Activated naive CD8-positive, alpha-beta T cell treated with anti-CD3 and anti-CD28 coated beads for 36 hours (primary cell): ENCODE data around the gene SLC12A2. TPM values are rescaled to one million over a fixed set of nuclear protein-coding genes. Genes with fewer than 3 reads are reported as not detected.

ENCODE experiments used
- DNase-seq: peaks from one replicate; pipeline ENCODE4 v3.0.0; 2021
- H3K27ac Mint-ChIP-seq: one replicate; pipeline ENCODE4 v1.8.0; 2022; ENCODE audit warnings: mild to moderate bottlenecking, moderate library complexity, mixed read lengths
- H3K27me3 Mint-ChIP-seq: one replicate; pipeline ENCODE4 v1.8.0; 2022; ENCODE audit warnings: mild to moderate bottlenecking, mixed read lengths
- H3K36me3 Mint-ChIP-seq: one replicate; pipeline ENCODE4 v1.8.0; 2021; ENCODE audit warnings: mild to moderate bottlenecking, mixed read lengths
- H3K4me1 Mint-ChIP-seq: one replicate; pipeline ENCODE4 v1.8.0; 2021; ENCODE audit warnings: mixed read lengths
- H3K4me3 Mint-ChIP-seq: one replicate; pipeline ENCODE4 v1.8.0; 2022; ENCODE audit warnings: mild to moderate bottlenecking, moderate library complexity, mixed read lengths
- H3K9me3 Mint-ChIP-seq: one replicate; pipeline ENCODE4 v1.8.0; 2022; ENCODE audit warnings: mixed read lengths
- total RNA-seq, 2 experiments: library from RNA; stranded (reverse); gene quantifications; one replicate each; pipeline ENCODE4 v1.2.3, GENCODE V29; 2021

SLC12A2 gene
- total RNA-seq, 2 experiments from 2014 or later, result 16.9 to 18.5 TPM

DNA sequence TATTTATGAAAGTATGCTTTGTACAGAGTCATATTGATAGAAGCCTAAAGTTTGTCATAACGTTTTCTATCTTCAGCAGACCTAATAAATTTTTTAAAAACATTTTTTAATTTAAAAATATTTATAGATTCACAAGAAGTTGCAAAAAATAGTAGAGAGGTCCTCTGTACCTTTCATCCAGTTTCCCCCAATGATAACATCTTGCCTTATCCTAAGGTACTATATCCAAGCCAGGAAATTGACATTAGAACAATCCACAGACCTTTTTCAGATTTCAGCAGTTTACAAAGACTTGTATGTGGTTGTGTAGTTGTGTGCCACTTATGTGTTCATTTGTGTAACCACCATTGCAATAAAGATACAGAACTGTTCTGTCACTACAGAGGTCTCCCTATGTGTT lies 88.5 kb downstream of the SLC12A2 start:
- H3K9me3 Mint-ChIP-seq, result no peaks in the 10 kb centered on the region

DNA sequence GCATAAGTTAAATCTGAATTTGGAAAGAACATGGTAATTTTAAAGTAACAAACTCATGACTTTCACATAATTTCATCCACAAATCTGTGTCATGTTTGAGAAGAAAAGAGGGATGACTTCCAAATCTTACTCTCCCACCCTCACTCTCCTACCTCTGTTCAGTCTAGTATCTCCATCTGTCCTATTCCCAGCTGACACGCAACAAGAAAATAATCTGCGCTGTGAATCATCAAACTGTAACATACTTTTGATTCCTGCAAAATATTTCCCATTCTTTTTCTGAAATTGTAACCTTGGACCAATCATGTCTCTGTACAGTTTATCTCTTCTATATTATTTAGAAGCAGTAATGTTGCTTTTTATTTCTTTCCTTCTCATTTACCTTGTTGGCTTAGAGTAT lies 91.4 kb downstream of the SLC12A2 start:
- H3K36me3 Mint-ChIP-seq, result peaks cover 24% of the 10 kb centered on the region
- H3K4me1 Mint-ChIP-seq, result no peaks in the 10 kb centered on the region
- H3K9me3 Mint-ChIP-seq, result no peaks in the 10 kb centered on the region
- H3K27ac Mint-ChIP-seq, result no peak overlapping the region
- no peaks in the 10 kb centered on the region for H3K27me3 Mint-ChIP-seq
- no peak overlapping the region for H3K4me3 Mint-ChIP-seq
- no peak for DNase-seq

More for the DNA sequence above, 88.5 kb downstream of the SLC12A2 start:
- no peaks in the 10 kb centered on the region for H3K4me1 Mint-ChIP-seq
- no peak overlapping the region for H3K27ac Mint-ChIP-seq
- DNase-seq, result no peak
- no peak overlapping the region for H3K4me3 Mint-ChIP-seq
- peaks cover 18% of the 10 kb centered on the region for H3K36me3 Mint-ChIP-seq
- no peaks in the 10 kb centered on the region for H3K27me3 Mint-ChIP-seq

DNA sequence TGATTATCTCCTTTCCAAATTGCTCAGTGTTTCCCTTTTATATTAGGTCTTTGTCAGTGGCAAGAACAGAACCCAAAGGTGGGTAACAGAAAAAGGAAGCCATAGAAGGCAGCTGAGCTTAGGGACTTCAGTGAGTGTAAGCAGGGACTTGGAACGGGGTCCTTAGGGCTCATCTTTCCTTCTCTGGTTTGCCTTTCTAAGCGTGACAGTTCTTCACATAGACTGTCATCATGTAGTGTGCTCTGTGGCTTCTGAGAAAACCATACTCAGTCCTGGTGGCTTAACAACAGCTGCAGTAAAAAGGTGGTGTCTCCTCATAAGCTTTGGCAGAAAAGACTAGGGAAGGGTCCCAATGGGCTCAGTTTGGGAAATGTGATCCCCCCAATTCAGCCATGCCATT lies 108.8 kb downstream of the SLC12A2 start:
- Mint-ChIP-seq H3K4me3 (no peak overlapping the region), H3K36me3 (peaks cover 17% of the 10 kb centered on the region), H3K27ac (no peak overlapping the region), H3K9me3 (no peaks in the 10 kb centered on the region), H3K4me1 (peaks cover 16% of the 10 kb centered on the region), H3K27me3 (no peaks in the 10 kb centered on the region)
- DNase-seq, result no peak

DNA sequence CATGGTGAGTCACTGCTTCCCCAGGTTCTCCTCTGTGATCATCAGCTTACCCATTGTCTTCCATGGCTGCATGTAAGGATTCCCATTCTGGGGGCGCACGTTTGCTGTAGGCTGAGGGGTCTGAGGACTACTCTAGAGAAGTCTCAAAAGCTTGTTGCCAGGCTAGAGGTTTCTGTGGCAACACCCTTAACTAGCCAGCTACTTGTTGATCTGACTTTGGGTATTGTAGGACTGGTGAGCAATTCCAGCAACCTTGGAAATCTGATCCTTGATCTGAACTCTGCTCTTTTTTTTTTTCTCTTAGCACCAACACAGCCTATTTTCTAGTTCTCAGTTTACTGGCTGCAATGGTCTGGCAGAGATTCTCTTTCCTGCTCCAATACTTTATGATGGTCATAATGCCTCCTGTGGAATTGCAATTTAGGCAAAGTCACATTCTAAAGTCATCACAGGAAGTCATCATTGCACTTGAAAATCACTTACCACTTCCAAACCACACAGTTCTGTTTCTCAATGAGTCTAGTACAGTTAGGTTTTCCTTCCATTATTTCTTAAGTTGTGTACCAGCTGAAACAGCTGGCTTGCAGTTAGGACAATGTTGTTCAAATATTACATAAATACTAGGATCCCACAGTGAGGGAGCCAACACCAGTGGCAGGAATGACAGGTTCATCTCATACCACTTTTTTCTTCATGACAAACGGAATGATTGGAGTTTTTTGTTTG lies 110.3 kb downstream of the SLC12A2 start:
- peaks cover 5% of the 10 kb centered on the region for H3K9me3 Mint-ChIP-seq
- no peak overlapping the region for H3K4me3 Mint-ChIP-seq
- H3K4me1 Mint-ChIP-seq, result peaks cover 26% of the 10 kb centered on the region
- DNase-seq, result no peak
- H3K27me3 Mint-ChIP-seq, result no peaks in the 10 kb centered on the region
- no peak overlapping the region for H3K27ac Mint-ChIP-seq
- H3K36me3 Mint-ChIP-seq, result peaks cover 28% of the 10 kb centered on the region

DNA sequence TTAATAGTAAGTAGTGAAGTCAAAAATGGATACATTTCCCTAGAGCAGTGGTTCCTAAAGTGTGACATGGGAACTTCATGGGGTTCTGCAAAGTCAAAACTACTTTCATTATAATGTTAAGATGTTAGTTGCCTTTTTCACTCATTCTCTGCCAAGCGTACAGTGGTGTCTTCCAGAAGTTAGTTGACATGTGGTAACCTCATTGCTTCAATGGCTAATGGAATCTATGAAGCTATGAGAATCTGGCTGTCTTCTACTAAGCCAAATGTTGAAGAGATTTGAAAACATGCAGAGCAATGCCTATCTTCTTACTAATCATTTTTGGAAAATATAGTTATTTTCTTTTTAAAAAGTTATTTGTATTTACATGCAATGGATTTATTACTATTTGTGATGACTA lies 111.8 kb downstream of the SLC12A2 start:
- peaks cover 32% of the 10 kb centered on the region for H3K36me3 Mint-ChIP-seq
- peaks cover 26% of the 10 kb centered on the region for H3K4me1 Mint-ChIP-seq
- H3K27me3 Mint-ChIP-seq, result no peaks in the 10 kb centered on the region
- H3K9me3 Mint-ChIP-seq, result peaks cover 7% of the 10 kb centered on the region
- no peak overlapping the region for H3K4me3 Mint-ChIP-seq
- no peak overlapping the region for H3K27ac Mint-ChIP-seq
- DNase-seq, result no peak

DNA sequence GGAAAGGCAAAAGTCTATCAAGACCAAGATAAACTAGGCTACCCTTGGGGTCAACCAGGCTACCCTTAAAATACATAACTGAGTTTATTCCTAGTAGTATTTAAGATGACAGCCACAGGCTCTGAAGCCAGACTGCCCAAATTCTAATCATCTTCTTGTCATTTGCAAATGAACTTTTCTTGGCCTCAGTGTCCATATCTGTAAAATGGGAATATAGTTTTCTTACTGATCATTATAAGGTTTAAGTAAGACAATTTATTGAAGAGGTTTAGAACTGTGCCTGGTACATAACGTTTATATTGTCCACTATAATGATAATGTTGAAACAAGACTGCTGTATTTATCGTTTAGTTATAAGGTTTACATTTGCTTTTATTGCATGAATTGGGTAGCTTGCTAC lies 112.5 kb downstream of the SLC12A2 start:
- peaks cover 26% of the 10 kb centered on the region for H3K4me1 Mint-ChIP-seq
- peaks cover 7% of the 10 kb centered on the region for H3K9me3 Mint-ChIP-seq

DNA sequence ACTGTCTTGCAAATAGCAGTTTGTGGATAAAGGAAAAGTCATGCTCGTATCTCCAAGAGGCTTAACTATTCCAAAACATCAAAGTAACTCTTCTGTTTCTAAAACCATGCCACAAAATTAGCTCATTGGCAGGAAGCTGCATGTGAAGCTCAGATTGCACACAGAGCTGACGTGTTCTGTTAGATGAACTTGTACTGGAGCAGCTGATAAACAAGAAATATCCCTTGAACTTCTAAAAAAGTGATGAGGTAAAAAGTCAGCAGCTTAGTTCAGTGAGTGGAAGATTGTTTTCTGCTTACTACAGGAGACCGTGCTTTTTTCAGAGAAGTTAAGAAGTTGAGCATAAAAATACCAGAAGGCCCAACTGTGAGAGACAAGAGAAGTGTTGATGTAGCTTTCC lies 113.2 kb downstream of the SLC12A2 start:
- DNase-seq, result no peak
- Mint-ChIP-seq H3K4me3 (no peak overlapping the region), H3K27me3 (no peaks in the 10 kb centered on the region), H3K27ac (no peak overlapping the region), H3K36me3 (peaks cover 32% of the 10 kb centered on the region), H3K9me3 (peaks cover 7% of the 10 kb centered on the region), H3K4me1 (peaks cover 30% of the 10 kb centered on the region)

More for the DNA sequence above, 112.5 kb downstream of the SLC12A2 start:
- Mint-ChIP-seq H3K27me3 (no peaks in the 10 kb centered on the region), H3K4me3 (no peak overlapping the region), H3K36me3 (peaks cover 32% of the 10 kb centered on the region), H3K27ac (no peak overlapping the region)
- no peak for DNase-seq

DNA sequence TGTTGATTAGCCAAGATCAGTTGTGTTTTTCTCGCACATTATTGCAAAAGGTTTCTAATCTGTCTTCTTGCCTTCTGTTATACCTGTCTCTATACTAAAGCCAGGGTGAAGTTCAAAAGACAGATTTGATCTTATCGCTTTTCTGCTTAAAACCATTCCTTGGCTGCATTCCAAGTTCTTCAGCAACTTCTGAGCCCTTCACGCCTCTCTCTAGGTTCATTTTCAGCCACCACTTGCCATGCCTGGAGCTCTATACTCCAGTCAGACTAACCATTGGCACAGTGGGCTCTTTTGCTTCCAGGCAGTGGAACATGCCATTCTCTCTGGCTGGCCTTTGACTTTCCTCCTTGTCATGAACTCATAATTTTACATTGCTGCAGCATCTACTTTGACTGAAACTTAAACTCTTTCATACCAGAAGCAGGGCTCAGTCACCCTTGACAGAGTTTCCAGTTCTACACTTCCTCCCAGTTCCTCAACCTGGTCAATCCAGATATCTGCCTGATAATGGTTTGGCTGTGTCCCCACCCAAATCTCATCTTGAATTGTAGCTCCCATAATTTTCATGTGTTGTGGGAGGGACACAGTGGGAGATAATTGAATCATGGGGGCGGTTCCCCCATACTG lies 114.4 kb downstream of the SLC12A2 start:
- H3K27ac Mint-ChIP-seq, result no peak overlapping the region
- no peak for DNase-seq
- H3K9me3 Mint-ChIP-seq, result peaks cover 7% of the 10 kb centered on the region
- H3K27me3 Mint-ChIP-seq, result no peaks in the 10 kb centered on the region
- peaks cover 29% of the 10 kb centered on the region for H3K36me3 Mint-ChIP-seq
- H3K4me1 Mint-ChIP-seq, result peaks cover 30% of the 10 kb centered on the region
- no peak overlapping the region for H3K4me3 Mint-ChIP-seq

DNA sequence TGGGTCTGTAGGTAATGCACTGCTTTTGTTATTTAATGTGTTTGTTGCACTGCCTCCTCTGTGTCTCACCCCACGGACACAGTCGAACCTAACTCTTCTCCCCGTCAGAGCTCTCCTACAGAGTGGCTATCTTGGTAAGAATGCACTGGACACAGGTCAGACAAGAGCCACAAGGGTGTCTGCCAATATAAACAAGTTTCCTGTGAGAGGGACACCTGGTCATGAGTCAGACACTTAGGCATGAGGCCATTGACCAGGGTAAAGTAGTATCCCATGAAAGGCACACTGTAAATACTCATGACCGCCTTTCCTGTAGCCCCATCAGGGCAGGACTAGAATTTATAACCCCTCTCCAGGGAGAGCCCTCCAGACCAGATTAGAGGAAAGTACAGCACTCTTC lies 115.5 kb downstream of the SLC12A2 start:
- no peak overlapping the region for H3K4me3 Mint-ChIP-seq
- H3K36me3 Mint-ChIP-seq, result peaks cover 26% of the 10 kb centered on the region
- peaks cover 26% of the 10 kb centered on the region for H3K4me1 Mint-ChIP-seq
- no peaks in the 10 kb centered on the region for H3K27me3 Mint-ChIP-seq
- no peak overlapping the region for H3K27ac Mint-ChIP-seq
- DNase-seq, result no peak
- H3K9me3 Mint-ChIP-seq, result peaks cover 7% of the 10 kb centered on the region

DNA sequence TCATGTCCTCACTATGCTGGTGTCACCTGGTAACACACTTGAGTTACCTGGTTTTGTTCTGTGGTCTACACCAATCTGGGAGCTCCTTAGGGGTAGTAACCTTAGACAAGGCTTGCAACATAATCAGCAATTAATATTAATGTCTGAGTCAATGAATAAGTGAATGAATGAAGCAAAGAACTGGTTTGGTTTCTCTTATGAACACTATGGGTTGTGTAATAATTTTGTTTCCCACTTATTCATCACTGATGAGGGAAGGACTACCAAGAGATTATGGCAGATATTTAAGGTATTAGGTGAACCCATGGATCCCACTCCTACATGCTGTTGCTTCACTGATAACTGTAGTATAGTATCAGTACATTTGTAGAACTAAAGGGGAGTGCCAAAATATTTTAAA lies 116.0 kb downstream of the SLC12A2 start:
- H3K4me3 Mint-ChIP-seq, result no peak overlapping the region
- no peak overlapping the region for H3K27ac Mint-ChIP-seq
- no peaks in the 10 kb centered on the region for H3K27me3 Mint-ChIP-seq
- H3K9me3 Mint-ChIP-seq, result peaks cover 7% of the 10 kb centered on the region
- no peak for DNase-seq
- H3K4me1 Mint-ChIP-seq, result peaks cover 26% of the 10 kb centered on the region
- H3K36me3 Mint-ChIP-seq, result peaks cover 24% of the 10 kb centered on the region

DNA sequence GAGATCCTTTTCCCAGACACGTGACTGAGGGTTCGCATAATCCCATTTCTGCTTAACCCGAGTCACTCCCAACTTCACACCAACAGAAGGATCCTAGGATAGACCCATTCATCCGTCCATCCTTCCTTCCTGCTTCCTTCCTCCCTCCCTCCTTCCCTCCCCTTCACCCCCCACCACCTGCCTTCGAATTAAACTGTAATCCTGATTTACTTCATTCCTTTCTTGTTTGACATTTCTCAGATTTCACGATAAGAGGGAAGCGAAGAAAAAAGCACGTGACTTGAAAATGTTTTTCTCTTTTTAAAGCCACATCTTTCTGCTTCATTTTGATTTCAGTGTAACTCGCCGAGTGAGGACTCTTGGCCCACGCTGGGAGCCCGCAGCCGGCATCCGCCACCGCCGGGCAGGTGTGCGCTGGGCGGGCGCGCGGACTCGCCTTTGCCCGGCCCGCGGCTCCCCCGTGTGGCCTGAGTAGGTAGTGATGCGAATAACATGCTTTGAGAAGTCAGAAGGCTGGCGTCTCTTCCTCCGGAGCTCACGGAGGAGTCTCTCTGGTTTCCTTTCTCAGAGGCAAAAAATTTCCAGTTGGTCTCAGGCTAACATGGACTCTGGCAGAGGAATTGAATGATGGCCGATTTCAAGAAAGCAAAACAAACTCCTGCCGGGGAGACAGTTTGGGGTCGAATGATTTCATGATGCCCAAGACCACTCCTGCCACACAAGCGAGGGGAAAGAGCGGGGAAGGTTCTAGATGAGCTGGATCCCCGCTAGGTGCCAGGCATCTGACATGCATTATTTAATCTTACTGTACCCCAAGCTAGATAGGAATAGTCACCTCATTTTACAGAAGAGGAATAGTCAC lies 117.7 kb downstream of the SLC12A2 start:
- Mint-ChIP-seq H3K27ac (no peak overlapping the region), H3K36me3 (peaks cover 19% of the 10 kb centered on the region), H3K27me3 (peaks cover 3% of the 10 kb centered on the region), H3K4me3 (peak overlapping the region; percentile 52), H3K4me1 (peaks cover 25% of the 10 kb centered on the region), H3K9me3 (peaks cover 7% of the 10 kb centered on the region)
- peak; percentile 80 for DNase-seq

DNA sequence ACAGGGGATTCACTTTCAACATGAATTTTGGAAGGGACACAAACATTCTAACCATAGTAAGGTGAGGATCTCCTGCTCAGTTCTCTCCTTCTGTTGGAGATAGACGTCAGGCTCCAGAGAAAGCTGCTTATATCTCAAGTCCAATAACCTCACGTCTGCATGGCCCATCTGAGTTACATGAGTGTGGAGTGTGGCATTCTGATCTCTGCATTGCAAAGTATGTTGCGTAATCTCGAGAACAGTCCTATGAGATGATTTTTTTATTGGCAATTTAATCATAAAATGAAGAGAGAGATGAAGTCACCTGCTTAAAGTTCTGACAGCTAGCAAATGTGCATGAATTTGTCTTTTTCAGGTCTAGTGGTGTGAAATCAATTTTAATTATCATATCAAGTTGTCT lies 118.8 kb downstream of the SLC12A2 start:
- Mint-ChIP-seq H3K27me3 (peaks cover 3% of the 10 kb centered on the region), H3K4me3 (no peak overlapping the region), H3K27ac (no peak overlapping the region), H3K9me3 (peaks cover 7% of the 10 kb centered on the region), H3K4me1 (peaks cover 14% of the 10 kb centered on the region), H3K36me3 (peaks cover 17% of the 10 kb centered on the region)
- no peak for DNase-seq

DNA sequence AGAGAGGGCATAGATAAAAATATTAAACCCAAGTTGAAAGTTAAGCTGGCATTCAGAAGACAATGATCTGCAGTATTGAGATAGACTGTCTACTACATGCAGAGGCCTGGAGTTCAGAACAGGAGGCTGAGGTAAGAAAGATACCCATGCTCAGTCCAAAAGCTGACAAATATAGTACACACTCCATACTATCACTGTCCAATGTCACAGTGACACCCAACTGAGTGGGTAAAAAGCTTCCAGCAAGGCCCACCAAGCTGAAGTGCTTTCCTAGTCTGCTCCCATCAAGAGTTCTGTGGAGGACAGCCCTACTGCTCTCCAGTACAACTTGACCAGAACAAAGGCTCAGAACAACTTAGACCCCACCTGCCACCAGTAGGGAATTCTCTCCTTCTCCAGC lies 124.9 kb downstream of the SLC12A2 start:
- Mint-ChIP-seq H3K4me3 (no peak overlapping the region), H3K36me3 (no peaks in the 10 kb centered on the region), H3K27me3 (peaks cover 5% of the 10 kb centered on the region), H3K4me1 (peaks cover 1% of the 10 kb centered on the region), H3K9me3 (no peaks in the 10 kb centered on the region), H3K27ac (no peak overlapping the region)
- no peak for DNase-seq

DNA sequence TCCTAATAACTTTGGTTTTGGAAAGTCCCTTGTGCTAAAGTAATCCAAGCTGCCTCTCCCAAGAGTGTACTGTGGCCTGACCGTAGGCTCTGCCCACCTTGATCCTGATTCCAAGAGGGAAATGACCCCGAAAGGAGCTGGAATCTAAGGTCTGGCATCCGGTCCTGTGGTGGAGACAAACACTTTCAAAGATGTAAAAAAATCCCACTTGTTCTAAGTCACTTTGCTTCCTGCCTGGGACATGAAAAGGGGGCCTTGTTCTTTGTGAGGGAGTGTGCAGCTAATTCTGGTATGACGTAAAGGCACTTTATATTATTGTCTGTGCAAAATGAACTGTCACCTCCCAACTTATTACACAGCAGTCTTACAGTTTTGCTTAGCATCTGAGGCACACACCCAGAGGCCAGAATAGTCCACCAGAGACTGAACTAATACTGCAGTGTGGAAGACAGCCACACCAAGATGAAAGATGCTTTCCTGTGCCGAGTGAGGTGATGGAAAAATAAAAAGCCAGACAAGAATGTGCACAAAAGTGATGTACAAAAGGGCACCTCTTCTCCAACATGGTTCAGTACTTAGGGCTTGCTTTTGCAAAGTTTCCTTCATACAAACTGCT lies 128.7 kb downstream of the SLC12A2 start:
- H3K9me3 Mint-ChIP-seq, result no peaks in the 10 kb centered on the region
- H3K36me3 Mint-ChIP-seq, result no peaks in the 10 kb centered on the region
- H3K27ac Mint-ChIP-seq, result no peak overlapping the region
- H3K4me1 Mint-ChIP-seq, result peaks cover 2% of the 10 kb centered on the region
- H3K27me3 Mint-ChIP-seq, result peaks cover 3% of the 10 kb centered on the region
- no peak for DNase-seq
- no peak overlapping the region for H3K4me3 Mint-ChIP-seq

DNA sequence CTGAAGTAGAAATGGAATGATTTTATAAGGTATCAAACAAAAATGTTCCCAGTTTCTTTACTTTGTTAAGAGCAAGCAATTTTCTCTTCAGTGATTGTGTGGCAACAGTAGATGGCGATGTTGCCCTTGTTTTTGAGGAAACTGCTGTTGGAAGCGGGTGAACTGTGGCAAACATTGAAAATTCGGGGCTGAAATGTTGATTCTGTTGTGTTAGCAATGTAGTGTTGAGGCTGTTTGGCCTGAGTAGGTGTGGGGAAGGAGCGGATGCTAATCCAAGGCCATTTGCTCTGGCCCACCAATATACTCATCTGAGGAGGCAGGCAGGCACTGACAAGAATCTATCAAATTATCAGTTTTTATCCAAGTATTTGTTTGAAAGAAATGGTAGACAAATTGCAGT lies 129.8 kb downstream of the SLC12A2 start:
- H3K36me3 Mint-ChIP-seq, result no peaks in the 10 kb centered on the region
- DNase-seq, result peak; percentile 20
- no peaks in the 10 kb centered on the region for H3K9me3 Mint-ChIP-seq
- peaks cover 3% of the 10 kb centered on the region for H3K27me3 Mint-ChIP-seq
- H3K27ac Mint-ChIP-seq, result no peak overlapping the region
- no peak overlapping the region for H3K4me3 Mint-ChIP-seq
- peaks cover 2% of the 10 kb centered on the region for H3K4me1 Mint-ChIP-seq
